ENCODE measurements around the gene MYH6. TPM values are rescaled to one million over a fixed set of nuclear protein-coding genes. Genes with fewer than 3 reads are reported as not detected.

The MYH6 gene
- total RNA-seq, 1 donor = not detected

GRCh38 chr14:23339506-23340268 is 68.4 kb downstream of the MYH6 start:
- peaks cover 10% of the 10 kb centered on the region for H3K9me3 ChIP-seq (ENCODE audit: low read depth, low read length)
- H3K4me1 ChIP-seq (ENCODE audit: insufficient read depth, low read length) = no peaks in the 10 kb centered on the region
- peaks cover 11% of the 10 kb centered on the region for H3K27me3 ChIP-seq (ENCODE audit: insufficient read depth, low read length)
- no peak overlapping the region for H3K4me3 ChIP-seq (ENCODE audit: low read length)

- Histone ChIP-seq H3K4me1 (ENCODE audit: insufficient read depth, low read length) (no peaks in the 10 kb centered on the region), H3K9me3 (ENCODE audit: low read depth, low read length) (peaks cover 10% of the 10 kb centered on the region), H3K27me3 (ENCODE audit: insufficient read depth, low read length) (peaks cover 7% of the 10 kb centered on the region), H3K4me3 (ENCODE audit: low read length) (no peak overlapping the region)
These were observed 72.5 kb downstream of the MYH6 start for GRCh38 chr14:23335623-23336022.

Other genes starting within 250 kb of the MYH6 start
- 0.21 TPM for gene SLC7A8, start 224.6 kb downstream of the MYH6 start, total RNA-seq
- 0.10 TPM for gene RNF212B, start 170.3 kb downstream of the MYH6 start, total RNA-seq
- gene HOMEZ, start 122.1 kb downstream of the MYH6 start, total RNA-seq = 1.5 TPM
- gene PPP1R3E, start 105.4 kb downstream of the MYH6 start, total RNA-seq = 12.5 TPM
- 3.4 TPM for gene BCL2L2, start 101.4 kb downstream of the MYH6 start, total RNA-seq
- 51.0 TPM for gene PABPN1, start 86.8 kb downstream of the MYH6 start, total RNA-seq
- gene SLC22A17, start 55.4 kb downstream of the MYH6 start, total RNA-seq = 5.6 TPM
- not detected for gene EFS, start 43.1 kb downstream of the MYH6 start, total RNA-seq
- not detected for gene IL25, start 35.5 kb downstream of the MYH6 start, total RNA-seq
- 22.0 TPM for gene CMTM5, start 31.2 kb downstream of the MYH6 start, total RNA-seq
- not detected for gene MYH7, start 27.4 kb upstream of the MYH6 start, total RNA-seq
- gene NGDN, start 61.4 kb upstream of the MYH6 start, total RNA-seq = 92.7 TPM
- under 0.01 TPM for gene ZFHX2, start 143.5 kb upstream of the MYH6 start, total RNA-seq
- 11.5 TPM for gene THTPA, start 148.0 kb upstream of the MYH6 start, total RNA-seq
- 53.1 TPM for gene AP1G2, start 159.5 kb upstream of the MYH6 start, total RNA-seq
- gene JPH4, start 170.5 kb upstream of the MYH6 start, total RNA-seq = not detected
- gene DHRS2, start 228.1 kb upstream of the MYH6 start, total RNA-seq = not detected

All from mononuclear cell (primary cell).